SW480 (cell line): ENCODE results near the gene DSEL.

Source experiments
- DNase-seq: peaks from one replicate; pipeline ENCODE4 v3.0.0-alpha.2; 2016; ENCODE audit warnings: low spot score

DSEL gene

DNA sequence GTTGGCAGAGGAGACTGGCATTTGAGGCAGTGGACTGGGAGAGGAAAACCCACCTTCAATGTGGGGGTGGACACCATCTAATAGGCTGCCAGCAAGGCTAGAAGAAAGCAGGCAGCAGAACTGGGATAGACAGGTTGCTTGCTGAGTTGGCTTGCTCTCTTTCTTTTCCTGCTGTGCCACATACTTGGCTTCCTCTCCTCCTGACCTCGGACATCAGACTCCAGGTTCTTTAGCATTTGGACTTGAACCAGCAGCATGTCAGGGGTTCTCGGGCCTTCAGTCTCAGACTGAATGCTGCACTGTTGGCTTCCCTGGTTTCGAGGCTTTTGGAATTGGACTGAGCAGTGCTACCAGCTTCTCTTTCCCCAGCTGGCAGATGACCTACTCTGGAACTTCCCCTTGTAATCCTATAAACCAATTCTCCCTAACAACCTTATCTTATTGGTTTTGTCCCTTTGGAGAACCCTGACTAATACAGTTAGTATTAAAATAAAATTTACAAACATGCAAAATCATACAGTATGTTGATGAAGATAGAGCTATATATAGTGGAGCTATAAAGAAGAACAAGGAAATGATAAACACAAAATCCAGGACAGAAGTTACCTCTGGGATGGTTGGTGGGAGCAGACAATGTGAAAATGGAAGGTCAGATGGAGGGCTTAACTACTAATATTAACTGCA, 15.9 kb downstream of the DSEL start:
- DNase-seq, result no peak

GRCh38 chr18:67496469-67496868, 20.1 kb downstream of the DSEL start:
- DNase-seq, result no peak

DNA sequence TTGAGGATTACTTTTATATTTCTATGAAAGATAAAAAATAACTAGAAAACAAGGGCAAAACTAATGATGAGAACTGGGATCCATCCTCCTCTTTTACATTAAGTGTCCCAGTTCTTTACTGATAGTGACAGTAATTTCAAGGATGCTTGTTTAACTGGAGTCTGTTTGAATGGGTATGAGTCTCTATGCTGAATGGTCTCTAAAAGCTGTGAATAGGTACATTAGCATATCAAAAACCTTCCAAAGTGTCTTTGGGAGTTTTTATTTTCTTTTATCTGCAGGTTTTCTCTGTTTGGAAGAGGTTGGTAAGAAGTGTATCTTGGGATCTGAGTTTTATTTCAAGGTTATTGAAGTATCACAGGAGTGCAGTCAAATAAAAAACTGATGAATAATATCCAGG, 30.0 kb downstream of the DSEL start:
- DNase-seq, result no peak

DNA sequence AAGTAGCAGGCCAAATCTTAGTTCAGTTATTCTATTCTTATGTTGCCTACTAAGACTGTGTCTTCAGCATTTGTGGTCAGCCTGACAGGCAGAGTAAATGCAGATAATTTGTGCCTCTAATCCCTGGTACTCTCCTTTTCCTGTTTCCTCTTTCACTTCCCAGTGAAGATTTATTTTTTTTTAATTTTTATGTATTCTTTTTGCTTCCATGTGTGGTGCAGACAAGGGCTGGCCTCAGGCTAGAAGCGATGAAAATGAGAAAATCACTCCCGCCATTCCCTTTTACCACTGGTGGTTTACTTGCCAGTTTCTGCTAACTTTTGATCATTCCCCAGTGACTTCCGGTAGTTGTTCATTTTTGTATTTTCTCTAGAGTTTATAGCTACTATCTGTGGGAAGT, 30.9 kb downstream of the DSEL start:
- no peak for DNase-seq

DNA sequence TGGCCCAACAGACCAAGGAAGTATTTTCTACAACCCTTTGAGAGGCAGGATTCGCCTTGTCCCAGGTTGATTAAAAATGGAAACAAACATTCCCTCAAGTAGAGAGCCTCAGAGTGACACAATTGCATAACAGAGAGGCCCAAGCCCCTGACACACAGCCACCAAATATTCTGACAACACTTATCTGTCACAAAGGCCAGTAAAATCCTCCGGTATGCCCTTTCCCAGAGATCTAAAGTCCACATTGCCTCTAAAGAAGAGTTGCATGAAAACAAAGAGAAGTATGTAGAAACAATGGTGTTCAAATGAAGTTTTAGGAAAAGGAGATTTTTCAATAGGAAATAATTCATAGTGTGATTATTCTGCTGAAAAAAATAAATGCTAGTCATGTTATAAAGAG, 32.1 kb downstream of the DSEL start:
- DNase-seq, result no peak

- DNase-seq, result no peak
Observed at GRCh38 chr18:67483952-67484351, 32.6 kb downstream of the DSEL start.

GRCh38 chr18:67483237-67483636, 33.3 kb downstream of the DSEL start:
- no peak for DNase-seq

GRCh38 chr18:67478249-67478648, 38.3 kb downstream of the DSEL start:
- DNase-seq, result no peak

GRCh38 chr18:67477522-67477921, 39.0 kb downstream of the DSEL start:
- DNase-seq, result no peak

DNA sequence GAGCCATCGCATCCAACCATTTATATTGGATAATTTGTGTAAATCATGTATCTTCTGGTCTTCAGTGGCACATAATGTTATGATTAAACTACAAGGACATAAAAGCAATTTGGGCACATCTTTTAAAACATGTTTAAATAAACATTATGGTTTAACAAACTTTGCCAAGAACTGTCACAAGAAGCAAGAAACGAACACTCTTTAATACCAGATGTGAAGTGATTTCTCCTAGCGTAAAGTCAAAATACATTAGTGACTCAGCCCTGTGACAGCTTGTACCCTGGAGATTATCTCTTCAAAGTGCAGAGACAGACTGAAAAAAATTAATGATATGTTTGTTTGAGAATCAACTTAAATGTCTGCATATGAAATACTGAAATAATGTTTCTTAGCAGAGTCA, 39.9 kb downstream of the DSEL start:
- no peak for DNase-seq

GRCh38 chr18:67475673-67476072, 40.8 kb downstream of the DSEL start:
- no peak for DNase-seq

- DNase-seq, result no peak
Observed at GRCh38 chr18:67468038-67468437, 48.5 kb downstream of the DSEL start.

DNA sequence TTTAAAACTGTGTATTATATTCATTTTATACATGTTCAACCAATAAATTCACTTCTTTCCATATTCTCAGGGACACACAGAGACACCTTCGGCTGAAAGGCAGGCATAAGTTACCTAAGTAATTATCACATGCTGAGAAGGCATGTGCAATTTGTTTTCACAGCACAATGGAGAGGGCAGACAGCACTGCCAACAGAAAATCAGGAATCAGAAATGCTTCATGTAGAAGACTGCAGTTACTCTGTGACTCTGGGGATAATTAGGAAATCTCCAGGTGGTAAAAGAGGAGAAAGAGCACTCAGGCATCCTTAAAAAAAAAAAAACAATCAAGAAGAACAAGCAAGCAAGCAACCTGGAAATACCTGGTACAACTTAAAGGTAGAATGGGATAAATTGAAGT, 49.3 kb downstream of the DSEL start:
- DNase-seq, result no peak

- no peak for DNase-seq
Observed at GRCh38 chr18:67464499-67464898, 52.0 kb downstream of the DSEL start.

- no peak for DNase-seq
Observed at GRCh38 chr18:67463829-67464228, 52.7 kb downstream of the DSEL start.

DNA sequence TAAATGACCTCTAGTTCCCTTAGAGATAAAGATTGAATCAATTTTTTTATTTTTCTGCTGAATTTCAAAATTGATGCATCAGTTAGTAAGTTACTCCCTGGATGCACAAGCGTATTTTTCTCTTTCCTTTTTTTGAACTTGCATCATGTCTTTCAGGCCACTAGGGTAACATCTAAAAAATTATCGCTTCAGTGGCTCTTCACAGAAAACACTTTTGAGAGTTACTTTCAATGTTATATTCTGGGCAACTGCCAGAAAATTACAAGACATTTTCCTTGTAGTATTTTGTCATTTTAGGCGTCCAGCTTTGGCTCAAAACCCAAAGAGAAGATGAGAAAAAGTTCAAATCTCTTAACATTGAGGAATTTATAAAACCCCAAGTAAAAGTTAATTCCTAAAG, 59.8 kb downstream of the DSEL start:
- DNase-seq, result no peak
